ENCODE data around the gene BPIFB3. TPM values are rescaled to one million over a fixed set of nuclear protein-coding genes. Genes with fewer than 3 reads are reported as not detected.

BPIFB3 gene
- total and polyA plus RNA-seq, 9 of the 15 experiments (the other 6 are each of a cell fraction or from before 2014, with no cell fraction given), result not detected

DNA sequence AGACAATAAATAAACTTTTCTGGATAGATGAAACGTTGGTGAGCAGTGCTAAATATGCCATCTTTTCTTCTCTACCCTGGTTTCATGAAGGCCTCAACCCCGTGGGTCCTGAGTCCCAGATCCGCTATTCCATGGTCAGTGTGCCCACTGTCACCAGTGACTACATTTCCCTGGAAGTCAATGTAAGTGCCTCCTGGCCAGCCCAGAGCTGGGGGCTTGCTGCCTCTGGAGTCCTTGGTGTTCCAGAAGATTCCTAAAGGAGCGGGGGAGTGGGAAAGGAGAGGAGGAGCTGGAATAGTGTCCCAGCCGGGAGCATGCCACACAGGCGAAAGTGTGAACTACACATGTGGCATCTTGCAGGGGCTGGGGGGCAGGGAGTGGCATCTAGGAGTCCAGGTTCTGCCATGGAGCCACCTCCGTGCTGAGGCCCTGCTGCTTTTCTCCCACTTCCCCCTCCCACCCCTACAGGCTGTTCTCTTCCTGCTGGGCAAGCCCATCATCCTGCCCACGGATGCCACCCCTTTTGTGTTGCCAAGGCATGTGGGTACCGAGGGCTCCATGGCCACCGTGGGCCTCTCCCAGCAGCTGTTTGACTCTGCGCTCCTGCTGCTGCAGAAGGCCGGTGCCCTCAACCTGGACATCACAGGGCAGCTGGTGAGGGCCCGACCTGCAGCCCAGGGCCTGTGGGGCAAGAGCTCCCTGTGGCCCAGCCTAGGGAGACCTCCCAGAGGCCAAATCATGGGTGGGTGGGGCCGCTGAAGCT lies 35.4 kb upstream of the BPIFB3 start:
- Histone ChIP-seq H3K4me1 (replicated peaks in 1 of 2; ENCODE audit: control insufficient read depth in 2 of 2, insufficient read depth in 2 of 2, low read length in 2 of 2) (peaks cover 0 to 3% of the 10 kb centered on the region in 2 experiments; a peak in 1 of 5 replicates), H4K20me1 (replicated peaks; ENCODE audit: control insufficient read depth, insufficient read depth, low read length) (no peaks in the 10 kb centered on the region; the same call in 1 of the 2 replicates), H3K36me3 (ENCODE audit: control insufficient read depth, insufficient read depth, low read length) (no peaks in the 10 kb centered on the region), H3K27me3 (ENCODE audit: control insufficient read depth in 2 of 2, insufficient read depth in 2 of 2, low read length in 2 of 2) (peaks cover 2 to 45% of the 10 kb centered on the region in 2 experiments; a peak in 3 of 5 replicates), H3K79me2 (ENCODE audit: control insufficient read depth, insufficient read depth, low read length) (no peaks in the 10 kb centered on the region), H3K9me3 (replicated peaks; ENCODE audit: control insufficient read depth, insufficient read depth, low read depth, low read length) (no peaks in the 10 kb centered on the region), H3K9ac (ENCODE audit: insufficient read depth in 1 of 2, low read depth in 2 of 2, low read length in 2 of 2) (no peak overlapping the region), H2AFZ (ENCODE audit: low read depth, low read length) (no peak overlapping the region), H3K4me2 (ENCODE audit: insufficient read depth, low read length) (no peak overlapping the region), H3K27ac (ENCODE audit: extremely low read depth, low read depth, low read length) (no peak overlapping the region), H3K9me1 (ENCODE audit: control insufficient read depth, insufficient read depth, low read length) (peaks cover 2% of the 10 kb centered on the region), H3K4me3 (no peak overlapping the region)
- FAIRE-seq (no peak), DNase-seq (ENCODE audit: extremely low read depth in 1 of 4, low spot score in 3 of 4) (no peak), ATAC-seq (no peak)
- CTCF ChIA-PET (ENCODE audit: low intra/inter-chr PET ratio), result no interaction called here
- intact Hi-C loops (cut with micrococcal nuclease) (no loop called here), in situ Hi-C loops (cut with MboI) (no loop called here)
- TF ChIP-seq, protein P1, sequence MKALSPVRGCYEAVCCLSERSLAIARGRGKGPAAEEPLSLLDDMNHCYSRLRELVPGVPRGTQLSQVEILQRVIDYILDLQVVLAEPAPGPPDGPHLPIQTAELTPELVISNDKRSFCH (CRISPR knock-in tag; IDR thresholded peaks at IDR 0.05), result no peak
- TF ChIP-seq, protein P1 (tag; IDR thresholded peaks at IDR 0.05), result no peak
- no peak for TF ChIP-seq JUND (IDR thresholded peaks at IDR 0.05; ENCODE audit: borderline replicate concordance, low read depth, low read length)
- TF ChIP-seq JUND (tag; IDR thresholded peaks at IDR 0.05; ENCODE audit: borderline replicate concordance, low read depth, low read length), result no peak
- TF ChIP-seq ZSCAN32 (CRISPR knock-in tag; IDR thresholded peaks at IDR 0.05), result no peak
- no peak for TF ChIP-seq ZBED1 (IDR thresholded peaks at IDR 0.05)
- no peak for TF ChIP-seq ZNF121 (CRISPR knock-in tag; conservative IDR thresholded peaks at IDR 0.05)
- TF ChIP-seq RBM34 (IDR thresholded peaks at IDR 0.05; ENCODE audit: borderline replicate concordance, insufficient read depth, low read length), result no peak
- TF ChIP-seq, protein P2, sequence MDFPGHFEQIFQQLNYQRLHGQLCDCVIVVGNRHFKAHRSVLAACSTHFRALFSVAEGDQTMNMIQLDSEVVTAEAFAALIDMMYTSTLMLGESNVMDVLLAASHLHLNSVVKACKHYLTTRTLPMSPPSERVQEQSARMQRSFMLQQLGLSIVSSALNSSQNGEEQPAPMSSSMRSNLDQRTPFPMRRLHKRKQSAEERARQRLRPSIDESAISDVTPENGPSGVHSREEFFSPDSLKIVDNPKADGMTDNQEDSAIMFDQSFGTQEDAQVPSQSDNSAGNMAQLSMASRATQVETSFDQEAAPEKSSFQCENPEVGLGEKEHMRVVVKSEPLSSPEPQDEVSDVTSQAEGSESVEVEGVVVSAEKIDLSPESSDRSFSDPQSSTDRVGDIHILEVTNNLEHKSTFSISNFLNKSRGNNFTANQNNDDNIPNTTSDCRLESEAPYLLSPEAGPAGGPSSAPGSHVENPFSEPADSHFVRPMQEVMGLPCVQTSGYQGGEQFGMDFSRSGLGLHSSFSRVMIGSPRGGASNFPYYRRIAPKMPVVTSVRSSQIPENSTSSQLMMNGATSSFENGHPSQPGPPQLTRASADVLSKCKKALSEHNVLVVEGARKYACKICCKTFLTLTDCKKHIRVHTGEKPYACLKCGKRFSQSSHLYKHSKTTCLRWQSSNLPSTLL (IDR thresholded peaks at IDR 0.05), result no peak
- no peak for TF ChIP-seq PTRF (tag; IDR thresholded peaks at IDR 0.05)
- no peak for TF ChIP-seq TEAD4 (IDR thresholded peaks at IDR 0.05; ENCODE audit: low read length)
- TF ChIP-seq TEAD4 (CRISPR knock-in tag; IDR thresholded peaks at IDR 0.05; ENCODE audit: borderline replicate concordance), result no peak
- no TSS peak for BruUV-seq (replicated peaks)
- POLR2A ChIA-PET, result interaction anchor here (0.6 to 1.2 kb wide), 4 partner anchors 8 to 197 kb away, joined by 3 to 7 read pairs (median 3); no protein-coding TSS in a partner anchor
- 0% methylated on average over 14 of the region's 14 CpGs for WGBS (ENCODE audit: insufficient coverage, low coverage, missing lambda C conversion rate)
